Lower leg skin (tissue), 4 donors: Measurements from ENCODE around the gene FOXD2. TPM values are rescaled to one million over a fixed set of nuclear protein-coding genes. Genes with fewer than 3 reads are reported as not detected.
A peak's percentile ranks its signal among the peaks of the same experiment; 100 is the strongest.
"Not testable (repeated sequence)": the region's sequence is repeated elsewhere in the genome, so short reads cannot be mapped to it uniquely, and the experiment has no call there.

Experiments used
- DNase-seq, 2 donors: peaks; one replicate each; pipeline ENCODE4 v3.0.0-alpha.2; 2019; ENCODE audit warnings: low spot score in 2 of 2
- H3K4me3 ChIP-seq: fragments of 200-600 bp; sonication (generic); 2 replicates; pipeline ENCODE4 v1.5.1; 2017; ENCODE audit warnings: mild to moderate bottlenecking, low read depth; ENCODE audit not compliant: poor library complexity, severe bottlenecking
- CTCF ChIP-seq, 3 donors: fragments of 450-650 bp; IDR thresholded peaks; one replicate each; pipeline ENCODE4 v1.5.1; 2016; ENCODE audit warnings: antibody characterized with exemption in 3 of 3, mild to moderate bottlenecking in 3 of 3, moderate library complexity in 2 of 3
- POLR2A ChIP-seq, 2 donors: fragments of 450-650 bp; IDR thresholded peaks; one replicate each; pipeline ENCODE4 v1.6.1; 2016 to 2017; ENCODE audit warnings: antibody characterized with exemption in 2 of 2, mild to moderate bottlenecking in 1 of 2, moderate library complexity in 1 of 2
- WGBS, 2 donors: methylation state at CpG; one replicate each; pipeline ENCODE4 v1.1.5; 2018; 5-methylcytosine and 5-hydroxymethylcytosine counted together
- intact Hi-C: fragments of 100-400 bp; cut with DNase I; formaldehyde crosslinking; loops from one replicate; pipeline ENCODE4 v1.15.0; 2023; ENCODE audit warnings: low total_unique reads
- total RNA-seq, 4 donors: library from RNA; depleted of rRNA; stranded (reverse); fragments of >200 nt; gene quantifications; one replicate each; pipeline ENCODE4 v1.1.0, GENCODE V29; 2016

FOXD2 gene
- total RNA-seq, 4 donors from 2014 or later, result 0.13 to 0.56 (median 0.45) TPM; not detected in 1

GRCh38 chr1:47448462-47449222 is 10.8 kb downstream of the FOXD2 start:
- no peak overlapping the region for H3K4me3 ChIP-seq
- TF ChIP-seq CTCF (IDR thresholded peaks at IDR 0.05) (no peak), POLR2A (IDR thresholded peaks at IDR 0.05) (no peak)
- intact Hi-C loops, result no loop called here
- 23 to 38% methylated on average over 4 of the region's 4 CpGs for WGBS, 2 donors
- DNase-seq, result no peak

- intact Hi-C loops, result no loop called here
- DNase-seq, result peak in 1 of 2 donors; percentile 87
- no peak overlapping the region for H3K4me3 ChIP-seq
- WGBS, 2 donors, result 13 to 22% methylated on average over 31 to 33 of the region's 36 CpGs
- TF ChIP-seq CTCF (IDR thresholded peaks at IDR 0.05), result no peak
- TF ChIP-seq POLR2A (IDR thresholded peaks at IDR 0.05), result no peak
Measured at GRCh38 chr1:47449822-47450552, 12.1 kb downstream of the FOXD2 start.

- TF ChIP-seq POLR2A (IDR thresholded peaks at IDR 0.05) (no peak), CTCF (IDR thresholded peaks at IDR 0.05) (no peak)
- H3K4me3 ChIP-seq, result no peak overlapping the region
- no peak for DNase-seq
- intact Hi-C loops, result no loop called here
- 71 to 73% methylated on average over 4 of the region's 4 CpGs for WGBS, 2 donors
Measured at GRCh38 chr1:47450606-47451005, 12.8 kb downstream of the FOXD2 start.

- intact Hi-C loops, result no loop called here
- DNase-seq, result no peak
- TF ChIP-seq CTCF (IDR thresholded peaks at IDR 0.05) (no peak), POLR2A (IDR thresholded peaks at IDR 0.05) (no peak)
- WGBS, 2 donors, result 83 to 100% methylated on average over 1 of the region's 1 CpG
- H3K4me3 ChIP-seq, result no peak overlapping the region
Measured at GRCh38 chr1:47452426-47452825, 14.6 kb downstream of the FOXD2 start.

- 78 to 94% methylated on average over 2 of the region's 2 CpGs for WGBS, 2 donors
- intact Hi-C loops, H3K4me3 ChIP-seq, DNase-seq: not testable (repeated sequence)
Measured at GRCh38 chr1:47453910-47454309, 16.1 kb downstream of the FOXD2 start.

- H3K4me3 ChIP-seq, result no peak overlapping the region
- no peak for TF ChIP-seq CTCF (IDR thresholded peaks at IDR 0.05)
- TF ChIP-seq POLR2A (IDR thresholded peaks at IDR 0.05), result no peak
- WGBS, 2 donors, result 71 to 86% methylated on average over 4 of the region's 4 CpGs
- no peak for DNase-seq
- intact Hi-C loops, result no loop called here
Measured at GRCh38 chr1:47456250-47456649, 18.4 kb downstream of the FOXD2 start.

GRCh38 chr1:47457547-47457946 is 19.7 kb downstream of the FOXD2 start:
- 88 to 92% methylated on average over 16 of the region's 16 CpGs for WGBS, 2 donors
- intact Hi-C loops, DNase-seq, H3K4me3 ChIP-seq: not testable (repeated sequence)
